ENCODE results near the gene IGSF9. TPM values are rescaled to one million over a fixed set of nuclear protein-coding genes. Genes with fewer than 3 reads are reported as not detected.

IGSF9 gene
- total and polyA plus RNA-seq, 10 of the 15 experiments (the other 5 are each of a cell fraction or from before 2014, with no cell fraction given), result 0.04 to 0.07 TPM; not detected in 8

- TF ChIP-seq CEBPZ (IDR thresholded peaks at IDR 0.05; ENCODE audit: low read depth, low read length) (no peak), MEF2B (IDR thresholded peaks at IDR 0.05; ENCODE audit: partially characterized antibody, poor library complexity, severe bottlenecking) (no peak), FOS (IDR thresholded peaks at IDR 0.05; ENCODE audit: borderline replicate concordance, extremely low read depth, insufficient read length) (no peak)
Measured at GRCh38 chr1:159965263-159965662, 19.9 kb upstream of the IGSF9 start (continued).

- no peaks in the 10 kb centered on the region for H4K20me1 ChIP-seq (ENCODE audit: control insufficient read depth, insufficient read depth)
- CTCF ChIA-PET, result interaction anchor here (3.2 kb wide), 1 partner anchor 44 kb away, joined by 14 read pairs; no protein-coding TSS in a partner anchor
- SMC1A ChIA-PET (ENCODE audit: uncharacterized antibody, unreplicated experiment), result no interaction called here
- no peak for TF ChIP-seq ASH2L (IDR thresholded peaks at IDR 0.05; ENCODE audit: borderline replicate concordance, low read depth)
- no peak for TF ChIP-seq IRF5 (IDR thresholded peaks at IDR 0.05; ENCODE audit: borderline replicate concordance)
- TF ChIP-seq NR2C1 (IDR thresholded peaks at IDR 0.05), result no peak
- no peak for TF ChIP-seq POU2F2 (IDR thresholded peaks at IDR 0.05; ENCODE audit: borderline replicate concordance, low read depth, low read length)
- no peak for TF ChIP-seq RELA (IDR thresholded peaks at IDR 0.05; ENCODE audit: borderline replicate concordance, partially characterized antibody)
- no peak overlapping the region for H2AFZ ChIP-seq (ENCODE audit: control insufficient read depth, low read depth, low read length)
- peaks cover 4% of the 10 kb centered on the region for H3K4me1 ChIP-seq (ENCODE audit: control insufficient read depth, insufficient read depth, low read length)
- 39% methylated on average over 3 of the region's 3 CpGs for WGBS (ENCODE audit: insufficient coverage, insufficient replicate concordance, low lambda C conversion rate, missing lambda C conversion rate)
- H3K9me3 ChIP-seq (replicated peaks; ENCODE audit: control insufficient read depth, insufficient read depth, low read length), result no peaks in the 10 kb centered on the region
- intact Hi-C loops (cut with micrococcal nuclease; ENCODE audit: unreplicated experiment), result no loop called here
- H3K4me3 ChIP-seq, result no peak overlapping the region
- ATAC-seq, result no peak
- in situ Hi-C loops (cut with MboI), result no loop called here
- POLR2A ChIA-PET, result no interaction called here
- BruUV-seq (replicated peaks), result no TSS peak
- RAD21 ChIA-PET (ENCODE audit: unreplicated experiment), result no interaction called here
- no peak overlapping the region for H3K27ac ChIP-seq (ENCODE audit: control insufficient read depth, insufficient read depth)
- no peak overlapping the region for H3K9ac ChIP-seq (ENCODE audit: control insufficient read depth, insufficient read depth, low read length)
- peaks cover 4% of the 10 kb centered on the region in 2 experiments; a peak in 3 of 4 replicates for H3K27me3 ChIP-seq (replicated peaks in 1 of 2; ENCODE audit: control insufficient read depth in 2 of 2, insufficient read depth in 2 of 2, low read length in 1 of 2)
- DNase-seq (ENCODE audit: low read depth, low spot score), result no peak
- H3K36me3 ChIP-seq (ENCODE audit: control insufficient read depth in 2 of 2, insufficient read depth in 2 of 2, low read length in 1 of 2), result no peaks in the 10 kb centered on the region
- H3K79me2 ChIP-seq (ENCODE audit: control insufficient read depth, insufficient read depth, low read length), result no peaks in the 10 kb centered on the region
- FAIRE-seq, result no peak
- H3K4me2 ChIP-seq (ENCODE audit: control insufficient read depth, insufficient read depth), result no peak overlapping the region
Measured at GRCh38 chr1:159964144-159964543, 18.7 kb upstream of the IGSF9 start.
